NT2/D1 (cell line): Measurements from ENCODE around the gene PCDHGB1.

ENCODE experiments used
- SUZ12 ChIP-seq: IDR thresholded peaks from 2 replicates; pipeline ENCODE4 v1.6.1; 2011; ENCODE audit not compliant: insufficient read length, insufficient read depth; ENCODE audit errors: extremely low read depth
- YY1 ChIP-seq: IDR thresholded peaks from 2 replicates; pipeline ENCODE4 v1.6.1; 2011; ENCODE audit not compliant: insufficient read length, insufficient read depth
- ZNF274 ChIP-seq: IDR thresholded peaks from 2 replicates; pipeline ENCODE4 v1.6.1; 2011; ENCODE audit warnings: mild to moderate bottlenecking, low read depth, low read length

GRCh38 chr5:141382469-141383294, 32.8 kb downstream of the PCDHGB1 start, which contains the start of gene PCDHGA7:
- no peak for TF ChIP-seq YY1
- TF ChIP-seq SUZ12, result no peak
- no peak for TF ChIP-seq ZNF274
